Fibroblast of the aortic adventitia (primary cell): ENCODE data around the gene C3orf33. TPM values are rescaled to one million over a fixed set of nuclear protein-coding genes. Genes with fewer than 3 reads are reported as not detected.

Experiments used
- DNase-seq: peaks from one replicate; pipeline ENCODE4 v3.0.0-alpha.2; 2010; ENCODE audit warnings: low read depth
- H3K4me3 ChIP-seq: 2 replicates; pipeline ENCODE4 v1.5.1; 2011; ENCODE audit warnings: low read depth, mild to moderate bottlenecking, control low read depth, low read length, moderate library complexity
- total RNA-seq: library from RNA; depleted of rRNA; stranded (reverse); fragments of >200 nt; gene quantifications from 2 replicates; pipeline ENCODE4 v1.2.3, GENCODE V29; 2012; ENCODE audit warnings: low replicate concordance
- TF ChIP-seq, protein P1 (sequence below): IDR thresholded peaks from 2 replicates; pipeline ENCODE4 v1.5.1; 2011; ENCODE audit warnings: mild to moderate bottlenecking, low read length, control low read depth, inconsistent platforms; ENCODE audit not compliant: insufficient read depth

Gene C3orf33
- total RNA-seq, 1 donor = 2.8 TPM

DNA sequence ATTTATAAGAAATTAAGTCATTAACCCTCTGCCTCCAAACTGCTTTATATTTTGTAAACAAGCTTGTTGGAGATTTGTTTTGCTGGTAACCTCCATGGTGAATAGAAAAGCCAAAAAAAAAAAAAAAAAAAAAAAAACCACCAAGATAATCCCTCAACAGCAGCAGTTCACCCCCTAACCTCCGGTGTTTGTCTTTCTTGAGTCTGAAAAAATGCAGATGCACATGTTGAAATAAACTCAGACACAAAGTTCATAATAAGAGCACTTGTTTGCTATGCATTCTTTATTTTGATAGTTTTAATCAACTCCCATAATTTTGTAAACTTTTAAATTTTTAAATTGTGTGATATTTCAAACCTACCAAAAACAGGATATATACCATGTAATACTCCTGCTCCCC is 59.4 kb downstream of the C3orf33 start:
- TF ChIP-seq, protein P1, sequence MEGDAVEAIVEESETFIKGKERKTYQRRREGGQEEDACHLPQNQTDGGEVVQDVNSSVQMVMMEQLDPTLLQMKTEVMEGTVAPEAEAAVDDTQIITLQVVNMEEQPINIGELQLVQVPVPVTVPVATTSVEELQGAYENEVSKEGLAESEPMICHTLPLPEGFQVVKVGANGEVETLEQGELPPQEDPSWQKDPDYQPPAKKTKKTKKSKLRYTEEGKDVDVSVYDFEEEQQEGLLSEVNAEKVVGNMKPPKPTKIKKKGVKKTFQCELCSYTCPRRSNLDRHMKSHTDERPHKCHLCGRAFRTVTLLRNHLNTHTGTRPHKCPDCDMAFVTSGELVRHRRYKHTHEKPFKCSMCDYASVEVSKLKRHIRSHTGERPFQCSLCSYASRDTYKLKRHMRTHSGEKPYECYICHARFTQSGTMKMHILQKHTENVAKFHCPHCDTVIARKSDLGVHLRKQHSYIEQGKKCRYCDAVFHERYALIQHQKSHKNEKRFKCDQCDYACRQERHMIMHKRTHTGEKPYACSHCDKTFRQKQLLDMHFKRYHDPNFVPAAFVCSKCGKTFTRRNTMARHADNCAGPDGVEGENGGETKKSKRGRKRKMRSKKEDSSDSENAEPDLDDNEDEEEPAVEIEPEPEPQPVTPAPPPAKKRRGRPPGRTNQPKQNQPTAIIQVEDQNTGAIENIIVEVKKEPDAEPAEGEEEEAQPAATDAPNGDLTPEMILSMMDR = no peak
- no peak for DNase-seq
- H3K4me3 ChIP-seq = no peak overlapping the region

DNA sequence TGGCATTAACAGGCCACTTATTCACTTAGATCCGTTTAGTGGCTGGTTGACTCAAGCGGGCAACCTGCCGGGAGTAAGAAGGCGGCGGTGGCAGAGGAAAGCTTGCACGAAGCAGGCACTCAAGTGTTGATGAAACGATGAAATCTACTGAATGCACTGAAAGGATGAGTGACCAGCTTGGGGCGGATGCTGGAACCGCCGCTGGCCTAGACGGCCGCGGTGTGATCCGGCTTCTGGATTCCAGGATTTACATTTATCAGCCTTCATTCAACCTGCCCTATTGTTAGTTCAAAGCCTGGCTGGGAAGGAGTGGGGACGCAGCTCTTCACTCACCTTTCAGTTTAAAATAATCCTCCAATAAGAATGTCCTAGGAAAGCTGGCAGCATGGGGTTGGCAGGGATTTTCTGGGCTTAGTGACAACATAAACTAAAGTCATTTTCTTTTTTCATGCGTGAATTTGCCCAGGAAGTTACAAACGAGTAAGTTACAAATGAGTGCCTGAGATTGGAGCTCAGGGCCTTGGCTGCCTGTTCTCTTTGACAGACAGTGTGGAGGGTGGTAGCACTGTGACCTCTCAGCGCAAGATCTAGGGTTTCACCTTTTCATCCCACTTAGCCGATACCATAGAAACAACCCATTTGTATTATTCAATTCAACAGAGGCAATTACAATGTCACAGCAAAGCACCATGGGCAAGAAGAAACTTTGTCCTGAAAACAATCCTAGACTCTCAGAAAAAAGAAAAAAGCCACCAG is 60.1 kb downstream of the C3orf33 start:
- TF ChIP-seq, protein P1 = no peak
- H3K4me3 ChIP-seq = no peak overlapping the region
- DNase-seq = no peak

DNA sequence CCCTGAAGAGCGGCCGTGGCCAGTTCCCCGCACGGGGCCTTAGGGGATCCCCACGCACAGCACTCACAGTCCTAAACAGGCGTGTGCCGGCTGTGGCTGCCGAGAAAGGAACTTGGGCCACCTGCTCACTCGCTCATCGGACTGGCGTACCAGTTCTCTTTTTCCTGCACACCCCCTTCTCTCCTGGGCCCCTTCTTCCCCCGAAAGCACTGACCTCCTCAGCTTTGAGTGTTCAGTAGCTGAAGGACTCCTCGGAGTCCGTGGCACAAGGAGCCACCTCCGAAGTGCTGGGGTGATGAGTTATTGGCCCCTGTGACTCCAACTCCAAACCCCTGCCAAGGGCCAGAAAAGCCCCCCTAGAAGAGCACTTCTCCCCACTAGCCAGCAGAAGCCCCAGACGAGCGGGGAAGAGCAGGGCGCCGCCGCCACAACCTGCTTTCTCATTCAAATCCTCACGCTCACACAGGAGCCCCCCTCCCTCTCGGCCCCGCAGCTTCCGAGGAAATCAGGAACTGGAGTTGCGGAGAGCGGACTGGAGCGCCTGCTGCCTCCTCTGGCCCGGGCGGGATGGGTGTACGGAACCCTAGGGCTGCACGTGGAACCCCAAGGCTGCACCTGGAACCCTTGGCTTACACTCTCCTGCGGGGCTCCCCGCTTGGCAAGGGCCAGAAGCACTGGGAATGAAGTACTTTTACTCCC is 61.3 kb downstream of the C3orf33 start, which contains the start of gene PLCH1:
TSS of gene PLCH1 (minus strand) at position 446 of the 699 bp plus-strand sequence. CDS start 40,847 bp downstream, outside the sequence.
- peak within 1 kb of the TSS; percentile 75 for H3K4me3 ChIP-seq
- peak; percentile 47 for DNase-seq
- TF ChIP-seq, protein P1 = no peak

DNA sequence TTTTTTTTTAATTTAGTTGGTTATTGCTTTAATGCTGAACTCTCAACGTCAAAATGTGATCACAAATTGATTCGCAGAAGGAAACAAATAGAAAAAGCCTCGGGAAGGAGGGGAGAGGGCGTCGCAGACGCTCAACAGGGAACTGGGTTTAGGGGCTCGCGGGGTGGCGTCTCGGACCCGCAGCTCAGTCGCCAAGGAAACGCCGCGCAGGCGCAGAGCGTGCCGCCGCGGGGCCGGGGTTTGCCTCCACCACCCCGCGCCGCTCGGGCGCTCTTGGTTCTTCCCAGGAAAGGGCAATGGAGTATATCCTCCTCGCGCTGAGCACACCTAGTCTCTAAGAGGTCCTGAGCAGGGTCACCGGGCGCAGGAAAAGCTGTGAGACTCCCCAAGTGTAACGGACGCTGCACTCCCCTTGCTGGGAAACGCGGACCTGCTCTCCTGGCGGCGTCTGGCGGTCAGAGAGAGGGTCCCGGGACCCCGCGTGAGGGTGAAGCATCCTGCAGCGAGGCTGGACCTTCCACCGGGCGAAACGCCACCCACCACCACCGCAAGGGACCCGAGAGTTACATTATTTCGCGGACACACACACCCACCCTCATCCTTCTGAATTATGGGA is 62.0 kb downstream of the C3orf33 start:
- TF ChIP-seq, protein P1 = no peak
- peak; percentile 23 for DNase-seq
- H3K4me3 ChIP-seq = peak overlapping the region; percentile 75

DNA sequence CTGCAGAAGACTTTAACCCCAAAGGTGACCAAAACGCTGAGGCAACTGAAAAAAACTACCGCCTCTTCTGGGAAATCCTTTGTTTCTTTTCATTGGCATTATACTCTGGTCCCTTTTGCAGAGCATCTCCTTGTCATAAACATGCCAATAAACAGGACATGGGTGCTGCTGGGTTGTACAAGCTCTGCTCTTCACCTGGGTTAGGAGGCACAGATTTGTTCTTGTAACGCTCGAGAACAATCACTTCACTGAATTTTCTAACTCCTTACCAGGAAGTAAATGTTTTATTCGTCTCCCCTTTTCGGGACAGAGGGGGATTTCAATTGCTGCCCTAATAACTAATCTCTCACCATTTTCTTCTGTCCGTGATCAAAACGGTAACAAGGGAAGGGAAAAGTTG is 62.5 kb downstream of the C3orf33 start:
- TF ChIP-seq, protein P1 = no peak
- no peak for DNase-seq

DNA sequence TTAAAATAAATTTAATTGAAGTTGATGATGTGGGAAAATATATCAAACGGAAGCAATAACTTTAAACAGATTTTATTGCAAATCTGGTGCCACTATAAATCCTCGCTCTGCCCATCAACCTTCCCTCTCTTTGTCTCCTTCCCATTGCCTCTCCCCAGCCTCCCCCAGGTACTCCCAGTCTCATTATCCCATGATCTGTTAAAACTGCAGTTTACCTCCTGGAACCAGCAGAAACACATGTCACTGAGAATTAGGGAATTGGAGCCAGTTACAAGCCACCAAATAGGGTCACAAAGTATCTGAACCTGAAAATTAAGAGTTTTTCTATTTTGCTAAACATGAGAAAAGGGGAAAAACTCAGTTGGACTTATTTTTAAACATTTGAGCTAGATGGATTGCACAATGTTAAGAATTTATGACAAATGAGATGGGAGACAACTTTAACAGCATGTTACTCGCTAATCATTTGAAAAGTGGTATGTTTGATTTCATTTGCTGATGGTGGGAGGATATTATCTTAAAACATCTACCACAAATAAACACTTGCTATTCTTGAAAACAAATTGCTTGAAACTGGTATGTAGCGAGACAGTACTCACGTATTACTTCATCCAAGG is 63.6 kb downstream of the C3orf33 start:
- DNase-seq = no peak
- H3K4me3 ChIP-seq = no peak overlapping the region
- TF ChIP-seq, protein P1 = no peak

More for the DNA sequence above, 62.5 kb downstream of the C3orf33 start:
- peak overlapping the region; percentile 75 for H3K4me3 ChIP-seq
